ENCODE data around the gene FCHSD2.
"Not testable (repeated sequence)": the region's sequence is repeated elsewhere in the genome, so short reads cannot be mapped to it uniquely, and the experiment has no call there.

The FCHSD2 gene

GRCh38 chr11:72807021-72807693, 335.0 kb downstream of the FCHSD2 start:
- DNase-seq (no peak), ATAC-seq (no peak)

GRCh38 chr11:72806378-72806777, 335.7 kb downstream of the FCHSD2 start:
- not testable (repeated sequence) for ATAC-seq, H3K27me3 Mint-ChIP-seq, DNase-seq, H3K4me1 Mint-ChIP-seq, H3K4me3 Mint-ChIP-seq, H3K9me3 Mint-ChIP-seq, H3K27ac Mint-ChIP-seq

More at GRCh38 chr11:72807021-72807693, 335.0 kb downstream of the FCHSD2 start:
- H3K4me1 Mint-ChIP-seq: peaks cover 15% of the 10 kb centered on the region
- H3K9me3 Mint-ChIP-seq: no peaks in the 10 kb centered on the region
- H3K4me3 Mint-ChIP-seq: no peak overlapping the region
- H3K27ac Mint-ChIP-seq: peak overlapping the region in 1 of 2 donors; percentile 87
- H3K27me3 Mint-ChIP-seq: no peaks in the 10 kb centered on the region

GRCh38 chr11:72805216-72805615, 336.9 kb downstream of the FCHSD2 start:
- Mint-ChIP-seq H3K27ac (no peak overlapping the region), H3K9me3 (no peaks in the 10 kb centered on the region), H3K4me3 (no peak overlapping the region), H3K4me1 (peaks cover under 1% of the 10 kb centered on the region), H3K27me3 (no peaks in the 10 kb centered on the region)
- DNase-seq: no peak
- no peak for ATAC-seq

GRCh38 chr11:72802822-72803221, 339.3 kb downstream of the FCHSD2 start:
- no peak for ATAC-seq
- no peak for DNase-seq
- H3K4me3 Mint-ChIP-seq: no peak overlapping the region
- peaks cover 7% of the 10 kb centered on the region for H3K4me1 Mint-ChIP-seq
- no peaks in the 10 kb centered on the region for H3K9me3 Mint-ChIP-seq
- no peaks in the 10 kb centered on the region for H3K27me3 Mint-ChIP-seq
- no peak overlapping the region for H3K27ac Mint-ChIP-seq

- DNase-seq: no peak
- no peaks in the 10 kb centered on the region for H3K9me3 Mint-ChIP-seq
- H3K4me1 Mint-ChIP-seq: peaks cover 14% of the 10 kb centered on the region
- H3K4me3 Mint-ChIP-seq: no peak overlapping the region
- H3K27ac Mint-ChIP-seq: no peak overlapping the region
- no peak for ATAC-seq
- no peaks in the 10 kb centered on the region for H3K27me3 Mint-ChIP-seq
Observed at GRCh38 chr11:72799441-72799840, 342.7 kb downstream of the FCHSD2 start.

- H3K4me3 Mint-ChIP-seq: no peak overlapping the region
- DNase-seq (no peak), ATAC-seq (no peak)
- peaks cover 22% of the 10 kb centered on the region for H3K4me1 Mint-ChIP-seq
- H3K27ac Mint-ChIP-seq: peak overlapping the region in 1 of 2 donors; percentile 30
- no peaks in the 10 kb centered on the region for H3K9me3 Mint-ChIP-seq
- no peaks in the 10 kb centered on the region for H3K27me3 Mint-ChIP-seq
Observed at GRCh38 chr11:72798361-72798760, 343.8 kb downstream of the FCHSD2 start.

GRCh38 chr11:72793425-72794367, 348.4 kb downstream of the FCHSD2 start, which contains the start of gene STARD10:
Gene STARD10 (minus strand): TSS chr11:72794047. CDS start chr11:72781181, 12,866 bp downstream.
- Mint-ChIP-seq H3K4me1 (peaks cover 38% of the 10 kb centered on the region), H3K9me3 (no peaks in the 10 kb centered on the region), H3K4me3 (peak within 1 kb of the TSS; percentile 90 to 93), H3K27me3 (no peaks in the 10 kb centered on the region), H3K27ac (peak within 1 kb of the TSS; percentile 97 to 98)
- ATAC-seq (peak; percentile 97), DNase-seq (peak; percentile 94 to 95)

GRCh38 chr11:72793076-72793424, 349.1 kb downstream of the FCHSD2 start:
- H3K27me3 Mint-ChIP-seq: no peaks in the 10 kb centered on the region
- no peak for ATAC-seq
- H3K4me3 Mint-ChIP-seq: peak overlapping the region; percentile 90 to 93
- no peak for DNase-seq
- no peaks in the 10 kb centered on the region for H3K9me3 Mint-ChIP-seq
- H3K4me1 Mint-ChIP-seq: peaks cover 38% of the 10 kb centered on the region
- H3K27ac Mint-ChIP-seq: peak overlapping the region; percentile 60 to 98

GRCh38 chr11:72792437-72793021, 349.6 kb downstream of the FCHSD2 start:
- Mint-ChIP-seq H3K9me3 (no peaks in the 10 kb centered on the region), H3K27me3 (no peaks in the 10 kb centered on the region), H3K27ac (peak overlapping the region; percentile 60 to 98), H3K4me3 (peak overlapping the region; percentile 90 to 93), H3K4me1 (peaks cover 43% of the 10 kb centered on the region)
- DNase-seq (no peak), ATAC-seq (no peak)

- ATAC-seq, H3K27me3 Mint-ChIP-seq, H3K27ac Mint-ChIP-seq, H3K4me3 Mint-ChIP-seq, DNase-seq, H3K9me3 Mint-ChIP-seq: not testable (repeated sequence)
- peaks cover 55% of the 10 kb centered on the region for H3K4me1 Mint-ChIP-seq
Observed at GRCh38 chr11:72791228-72791627, 350.9 kb downstream of the FCHSD2 start.

- DNase-seq (no peak), ATAC-seq (no peak)
- H3K4me1 Mint-ChIP-seq: peaks cover 49% of the 10 kb centered on the region
- H3K27ac Mint-ChIP-seq: no peak overlapping the region
- H3K27me3 Mint-ChIP-seq: no peaks in the 10 kb centered on the region
- H3K9me3 Mint-ChIP-seq: no peaks in the 10 kb centered on the region
- H3K4me3 Mint-ChIP-seq: no peak overlapping the region
Observed at GRCh38 chr11:72789493-72790131, 352.5 kb downstream of the FCHSD2 start.

GRCh38 chr11:72788241-72788640, 353.9 kb downstream of the FCHSD2 start:
- peak; percentile 5 for ATAC-seq
- H3K4me3 Mint-ChIP-seq: peak overlapping the region; percentile 4 to 75
- no peak for DNase-seq
- H3K4me1 Mint-ChIP-seq: peaks cover 41% of the 10 kb centered on the region
- no peaks in the 10 kb centered on the region for H3K9me3 Mint-ChIP-seq
- peaks cover 1% of the 10 kb centered on the region for H3K27me3 Mint-ChIP-seq
- no peak overlapping the region for H3K27ac Mint-ChIP-seq

- peaks cover 41% of the 10 kb centered on the region for H3K4me1 Mint-ChIP-seq
- H3K9me3 Mint-ChIP-seq: no peaks in the 10 kb centered on the region
- H3K27me3 Mint-ChIP-seq: peaks cover 9% of the 10 kb centered on the region
- peak in 1 of 2 donors; percentile 23 for DNase-seq
- H3K27ac Mint-ChIP-seq: peak overlapping the region; percentile 82 to 94
- peak; percentile 69 for ATAC-seq
- peak overlapping the region; percentile 29 to 75 for H3K4me3 Mint-ChIP-seq
Observed at GRCh38 chr11:72787216-72788104, 354.7 kb downstream of the FCHSD2 start.
